ENCODE data around the gene ABCA6. TPM values are rescaled to one million over a fixed set of nuclear protein-coding genes. Genes with fewer than 3 reads are reported as not detected.
"Not testable (repeated sequence)": the region's sequence is repeated elsewhere in the genome, so short reads cannot be mapped to it uniquely, and the experiment has no call there.

Gene ABCA6
- not detected in 2 replicates for total RNA-seq

GRCh38 chr17:69141431-69142174 lies at the start of gene ABCA6:
Gene ABCA6, minus strand, starts transcription at chr17:69141895. Its CDS starts 1,192 bp downstream, at chr17:69140703.
- DNase-seq (ENCODE audit: low spot score): no peak

GRCh38 chr17:69188796-69189195 lies 47.1 kb upstream of the ABCA6 start:
- no peak overlapping the region for H3K27ac Mint-ChIP-seq
- no peaks in the 10 kb centered on the region for H3K36me3 Mint-ChIP-seq (ENCODE audit: low read depth)
- no peak overlapping the region for H3K4me3 Mint-ChIP-seq
- H3K27me3 Mint-ChIP-seq (ENCODE audit: insufficient read depth): no peaks in the 10 kb centered on the region
- DNase-seq (ENCODE audit: low spot score): no peak
- intact Hi-C loops (cut with micrococcal nuclease): no loop called here
- no peaks in the 10 kb centered on the region for H3K4me1 Mint-ChIP-seq (ENCODE audit: low read depth)
- H3K9me3 Mint-ChIP-seq: no peaks in the 10 kb centered on the region

More at GRCh38 chr17:69141431-69142174, at the start of gene ABCA6:
- Mint-ChIP-seq H3K36me3 (ENCODE audit: low read depth) (no peaks in the 10 kb centered on the region), H3K4me1 (ENCODE audit: low read depth) (no peaks in the 10 kb centered on the region), H3K27me3 (ENCODE audit: insufficient read depth) (peaks cover 3% of the 10 kb centered on the region), H3K9me3 (no peaks in the 10 kb centered on the region), H3K4me3 (no peak within 1 kb of the TSS), H3K27ac (no peak within 1 kb of the TSS)
- intact Hi-C loops (cut with micrococcal nuclease): no loop called here

GRCh38 chr17:69188064-69188463 lies 46.4 kb upstream of the ABCA6 start:
- Mint-ChIP-seq H3K4me3 (no peak overlapping the region), H3K9me3 (no peaks in the 10 kb centered on the region), H3K27me3 (ENCODE audit: insufficient read depth) (no peaks in the 10 kb centered on the region)

GRCh38 chr17:69187294-69187693 lies 45.6 kb upstream of the ABCA6 start:
- no peaks in the 10 kb centered on the region for H3K4me1 Mint-ChIP-seq (ENCODE audit: low read depth)

More at GRCh38 chr17:69188064-69188463, 46.4 kb upstream of the ABCA6 start:
- Mint-ChIP-seq H3K27ac (no peak overlapping the region), H3K4me1 (ENCODE audit: low read depth) (no peaks in the 10 kb centered on the region), H3K36me3 (ENCODE audit: low read depth) (no peaks in the 10 kb centered on the region)
- no peak for DNase-seq (ENCODE audit: low spot score)
- intact Hi-C loops (cut with micrococcal nuclease): no loop called here

GRCh38 chr17:69179227-69179952 lies 37.7 kb upstream of the ABCA6 start:
- intact Hi-C loops (cut with micrococcal nuclease): no loop called here
- H3K27ac Mint-ChIP-seq: no peak overlapping the region
- no peak for DNase-seq (ENCODE audit: low spot score)
- no peak overlapping the region for H3K4me3 Mint-ChIP-seq
- H3K9me3 Mint-ChIP-seq: no peaks in the 10 kb centered on the region
- no peaks in the 10 kb centered on the region for H3K27me3 Mint-ChIP-seq (ENCODE audit: insufficient read depth)
- no peaks in the 10 kb centered on the region for H3K36me3 Mint-ChIP-seq (ENCODE audit: low read depth)
- no peaks in the 10 kb centered on the region for H3K4me1 Mint-ChIP-seq (ENCODE audit: low read depth)

More at GRCh38 chr17:69187294-69187693, 45.6 kb upstream of the ABCA6 start:
- Mint-ChIP-seq H3K9me3 (no peaks in the 10 kb centered on the region), H3K36me3 (ENCODE audit: low read depth) (no peaks in the 10 kb centered on the region), H3K27ac (no peak overlapping the region), H3K27me3 (ENCODE audit: insufficient read depth) (no peaks in the 10 kb centered on the region), H3K4me3 (no peak overlapping the region)
- no peak for DNase-seq (ENCODE audit: low spot score)
- intact Hi-C loops (cut with micrococcal nuclease): no loop called here

GRCh38 chr17:69176457-69176795 lies 34.7 kb upstream of the ABCA6 start:
- no peak for DNase-seq (ENCODE audit: low spot score)
- Mint-ChIP-seq H3K4me3 (no peak overlapping the region), H3K27ac (no peak overlapping the region), H3K27me3 (ENCODE audit: insufficient read depth) (peaks cover 2% of the 10 kb centered on the region), H3K9me3 (no peaks in the 10 kb centered on the region), H3K36me3 (ENCODE audit: low read depth) (no peaks in the 10 kb centered on the region), H3K4me1 (ENCODE audit: low read depth) (no peaks in the 10 kb centered on the region)
- intact Hi-C loops (cut with micrococcal nuclease): no loop called here

GRCh38 chr17:69175625-69176456 lies 34.1 kb upstream of the ABCA6 start:
- peaks cover 2% of the 10 kb centered on the region for H3K27me3 Mint-ChIP-seq (ENCODE audit: insufficient read depth)
- no peak for DNase-seq (ENCODE audit: low spot score)
- intact Hi-C loops (cut with micrococcal nuclease): no loop called here
- H3K9me3 Mint-ChIP-seq: no peaks in the 10 kb centered on the region
- H3K4me3 Mint-ChIP-seq: no peak overlapping the region
- H3K4me1 Mint-ChIP-seq (ENCODE audit: low read depth): no peaks in the 10 kb centered on the region
- no peak overlapping the region for H3K27ac Mint-ChIP-seq
- no peaks in the 10 kb centered on the region for H3K36me3 Mint-ChIP-seq (ENCODE audit: low read depth)

GRCh38 chr17:69175262-69175624 lies 33.5 kb upstream of the ABCA6 start:
- Mint-ChIP-seq H3K36me3 (ENCODE audit: low read depth) (no peaks in the 10 kb centered on the region), H3K27ac (no peak overlapping the region), H3K4me1 (ENCODE audit: low read depth) (no peaks in the 10 kb centered on the region), H3K4me3 (no peak overlapping the region), H3K9me3 (no peaks in the 10 kb centered on the region), H3K27me3 (ENCODE audit: insufficient read depth) (peaks cover 2% of the 10 kb centered on the region)
- intact Hi-C loops (cut with micrococcal nuclease): no loop called here
- DNase-seq (ENCODE audit: low spot score): no peak

- intact Hi-C loops (cut with micrococcal nuclease): no loop called here
- Mint-ChIP-seq H3K4me1 (ENCODE audit: low read depth) (no peaks in the 10 kb centered on the region), H3K9me3 (no peaks in the 10 kb centered on the region), H3K27me3 (ENCODE audit: insufficient read depth) (peaks cover 2% of the 10 kb centered on the region), H3K4me3 (no peak overlapping the region), H3K27ac (no peak overlapping the region), H3K36me3 (ENCODE audit: low read depth) (no peaks in the 10 kb centered on the region)
- no peak for DNase-seq (ENCODE audit: low spot score)
Observed at GRCh38 chr17:69173118-69173517, 31.4 kb upstream of the ABCA6 start.

- Mint-ChIP-seq H3K36me3 (ENCODE audit: low read depth) (no peaks in the 10 kb centered on the region), H3K27ac (no peak overlapping the region), H3K9me3 (no peaks in the 10 kb centered on the region), H3K4me3 (no peak overlapping the region), H3K27me3 (ENCODE audit: insufficient read depth) (peaks cover 2% of the 10 kb centered on the region), H3K4me1 (ENCODE audit: low read depth) (no peaks in the 10 kb centered on the region)
- DNase-seq (ENCODE audit: low spot score): no peak
- intact Hi-C loops (cut with micrococcal nuclease): no loop called here
Observed at GRCh38 chr17:69170377-69170776, 28.7 kb upstream of the ABCA6 start.

GRCh38 chr17:69168642-69169041 lies 26.9 kb upstream of the ABCA6 start:
- H3K27ac Mint-ChIP-seq; H3K4me3 Mint-ChIP-seq; H3K9me3 Mint-ChIP-seq; H3K36me3 Mint-ChIP-seq (ENCODE audit: low read depth); H3K4me1 Mint-ChIP-seq (ENCODE audit: low read depth); intact Hi-C loops (cut with micrococcal nuclease); H3K27me3 Mint-ChIP-seq (ENCODE audit: insufficient read depth); DNase-seq (ENCODE audit: low spot score): not testable (repeated sequence)

GRCh38 chr17:69166957-69167356 lies 25.3 kb upstream of the ABCA6 start:
- no peak for DNase-seq (ENCODE audit: low spot score)

GRCh38 chr17:69164206-69164605 lies 22.5 kb upstream of the ABCA6 start:
- H3K27ac Mint-ChIP-seq: no peak overlapping the region
- DNase-seq (ENCODE audit: low spot score): no peak
- H3K36me3 Mint-ChIP-seq (ENCODE audit: low read depth): no peaks in the 10 kb centered on the region

More at GRCh38 chr17:69166957-69167356, 25.3 kb upstream of the ABCA6 start:
- Mint-ChIP-seq H3K27me3 (ENCODE audit: insufficient read depth) (peaks cover 2% of the 10 kb centered on the region), H3K4me1 (ENCODE audit: low read depth) (no peaks in the 10 kb centered on the region), H3K27ac (no peak overlapping the region), H3K36me3 (ENCODE audit: low read depth) (no peaks in the 10 kb centered on the region), H3K4me3 (no peak overlapping the region), H3K9me3 (no peaks in the 10 kb centered on the region)
- intact Hi-C loops (cut with micrococcal nuclease): no loop called here

More at GRCh38 chr17:69164206-69164605, 22.5 kb upstream of the ABCA6 start:
- intact Hi-C loops (cut with micrococcal nuclease): no loop called here
- no peaks in the 10 kb centered on the region for H3K4me1 Mint-ChIP-seq (ENCODE audit: low read depth)
- H3K27me3 Mint-ChIP-seq (ENCODE audit: insufficient read depth): no peaks in the 10 kb centered on the region
- H3K9me3 Mint-ChIP-seq: no peaks in the 10 kb centered on the region
- H3K4me3 Mint-ChIP-seq: no peak overlapping the region
